H1 (cell line): ENCODE measurements around the gene HSD17B3. TPM values are rescaled to one million over a fixed set of nuclear protein-coding genes. Genes with fewer than 3 reads are reported as not detected.

Experiments
- RAD21 ChIP-seq, 2 experiments: IDR thresholded peaks in 1 of 2; conservative IDR thresholded peaks in 1 of 2; 2 replicates each; pipeline ENCODE4 v1.6.1; 2011; ENCODE audit warnings: low read depth in 2 of 2, low read length in 2 of 2, improper control_type of control experiment in 1 of 2, inconsistent platforms in 1 of 2, mild to moderate bottlenecking in 1 of 2, moderate library complexity in 1 of 2
- TEAD4 ChIP-seq: IDR thresholded peaks from 2 replicates; pipeline ENCODE4 v1.6.1; 2012; ENCODE audit warnings: low read depth, low read length, inconsistent platforms, mixed read lengths
- polyA plus RNA-seq, 7 experiments: library from polyadenylated mRNA; depleted of rRNA in 3 of 7; stranded (reverse) in 5 of 7; unstranded in 2 of 7; fragments of >200 nt in 5 of 7; fragments of 200-250 nt in 2 of 7; gene quantifications; 1 replicate in 5 of 7; 2 replicates in 1 of 7; 4 replicates in 1 of 7; pipeline versions ENCODE4 v1.2.1 to v1.2.3, GENCODE V29; 2011 to 2013; ENCODE audit warnings: missing spikeins in 2 of 7, mixed read lengths in 2 of 7
- total RNA-seq: library from RNA; stranded (reverse); fragmentation: NEBNext Ultra II Directional; extraction: Animal tissue kit (Norgen Biotek cat#: 25700); gene quantifications from 2 replicates; pipeline ENCODE4 v1.2.1, GENCODE V29; 2021

HSD17B3 gene
- total and polyA plus RNA-seq, 2 of the 8 experiments (the other 6 are each of a cell fraction or from before 2014, with no cell fraction given) = not detected

DNA sequence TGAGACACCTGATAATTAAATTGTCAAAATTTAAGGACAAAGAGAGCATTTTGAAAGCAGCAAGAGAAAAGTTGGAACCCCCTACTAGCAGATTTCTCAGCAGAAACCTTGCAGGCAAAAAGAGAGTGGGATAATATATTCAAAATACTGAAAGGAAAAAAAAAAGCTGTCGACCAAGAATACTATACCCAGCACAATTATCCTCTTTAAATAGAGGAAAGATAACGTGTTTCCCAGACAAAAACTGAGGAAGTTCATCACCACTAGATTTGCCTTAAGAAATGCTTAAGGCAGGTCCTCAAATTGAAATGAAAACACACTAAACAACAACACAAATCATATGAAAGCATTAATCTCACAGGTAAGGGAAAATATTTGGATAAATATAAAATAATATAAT, 27.0 kb downstream of the HSD17B3 start (continued):
- TF ChIP-seq RAD21 (IDR thresholded peaks at IDR 0.05 in 1 of 2, conservative IDR thresholded peaks at IDR 0.05 in 1 of 2; ENCODE audit: low read depth in 2 of 2, low read length in 2 of 2) = no peak
- TF ChIP-seq TEAD4 = no peak
